HK-2 (cell line): Measurements from ENCODE around the gene NCAPD3.
"Not testable (repeated sequence)": the region's sequence is repeated elsewhere in the genome, so short reads cannot be mapped to it uniquely, and the experiment has no call there.

Source experiments
- DNase-seq: peaks from one replicate; pipeline ENCODE4 v3.0.0-alpha.2; 2018; ENCODE audit not compliant: unreplicated experiment

NCAPD3 gene

GRCh38 chr11:134223836-134224709 lies at the start of gene NCAPD3, which contains the start of gene VPS26B:
Gene NCAPD3 (minus strand): TSS chr11:134223967. CDS start chr11:134223926, 41 bp downstream.
Gene VPS26B (plus strand): TSS chr11:134224671. CDS start chr11:134225123, 452 bp downstream.
- DNase-seq = peak; percentile 91

- DNase-seq = no peak
Measured at GRCh38 chr11:134273317-134273712, 49.5 kb upstream of the NCAPD3 start.

- no peak for DNase-seq
Measured at GRCh38 chr11:134272381-134273316, 48.9 kb upstream of the NCAPD3 start.

- DNase-seq = no peak
Measured at GRCh38 chr11:134271978-134272377, 48.2 kb upstream of the NCAPD3 start.

- DNase-seq = no peak
Measured at GRCh38 chr11:134270250-134270714, 46.5 kb upstream of the NCAPD3 start.

- no peak for DNase-seq
Measured at GRCh38 chr11:134267966-134268365, 44.2 kb upstream of the NCAPD3 start.

- DNase-seq = no peak
Measured at GRCh38 chr11:134267461-134267860, 43.7 kb upstream of the NCAPD3 start.

GRCh38 chr11:134266841-134267251 lies 43.1 kb upstream of the NCAPD3 start:
- no peak for DNase-seq

- no peak for DNase-seq
Measured at GRCh38 chr11:134266440-134266839, 42.7 kb upstream of the NCAPD3 start.

- DNase-seq = no peak
Measured at GRCh38 chr11:134264966-134265764, 41.4 kb upstream of the NCAPD3 start.

- DNase-seq = no peak
Measured at GRCh38 chr11:134261626-134262488, 38.1 kb upstream of the NCAPD3 start.

- DNase-seq = no peak
Measured at GRCh38 chr11:134260983-134261382, 37.2 kb upstream of the NCAPD3 start.

GRCh38 chr11:134260503-134260902 lies 36.7 kb upstream of the NCAPD3 start:
- DNase-seq = no peak

- no peak for DNase-seq
Measured at GRCh38 chr11:134258577-134258976, 34.8 kb upstream of the NCAPD3 start.

- no peak for DNase-seq
Measured at GRCh38 chr11:134257101-134257500, 33.3 kb upstream of the NCAPD3 start.

GRCh38 chr11:134255184-134255561 lies 31.4 kb upstream of the NCAPD3 start:
- DNase-seq = not testable (repeated sequence)

- no peak for DNase-seq
Measured at GRCh38 chr11:134254433-134255183, 30.8 kb upstream of the NCAPD3 start.

GRCh38 chr11:134253188-134253993 lies 29.6 kb upstream of the NCAPD3 start, which contains the start of the genes ACAD8 and THYN1:
Gene ACAD8 (plus strand): TSS chr11:134253568. CDS start chr11:134253601, 33 bp downstream.
Gene THYN1 (minus strand): TSS chr11:134253352. CDS start chr11:134252882, 470 bp downstream.
- peak; percentile 89 for DNase-seq
